IgD-negative memory B cell (primary cell): Measurements from ENCODE around the gene VPS45. TPM values are rescaled to one million over a fixed set of nuclear protein-coding genes. Genes with fewer than 3 reads are reported as not detected.
"Not testable (repeated sequence)": the region's sequence is repeated elsewhere in the genome, so short reads cannot be mapped to it uniquely, and the experiment has no call there.

ENCODE experiments used
- H3K27ac Mint-ChIP-seq, 3 donors: one replicate each; pipeline ENCODE4 v1.8.0; 2020 to 2022; ENCODE audit warnings: mild to moderate bottlenecking in 3 of 3, mixed read lengths in 3 of 3, moderate library complexity in 1 of 3
- H3K27me3 Mint-ChIP-seq: one replicate; pipeline ENCODE4 v1.8.0; 2021; ENCODE audit warnings: mixed read lengths
- H3K36me3 Mint-ChIP-seq: one replicate; pipeline ENCODE4 v1.8.0; 2020; ENCODE audit warnings: mild to moderate bottlenecking, mixed read lengths
- H3K4me1 Mint-ChIP-seq, 3 donors: one replicate each; pipeline ENCODE4 v1.8.0; 2020 to 2022; ENCODE audit warnings: mixed read lengths in 3 of 3, mild to moderate bottlenecking in 1 of 3
- H3K4me3 Mint-ChIP-seq, 4 donors: one replicate each; pipeline ENCODE4 v1.8.0; 2020 to 2022; ENCODE audit warnings: mild to moderate bottlenecking in 4 of 4, mixed read lengths in 4 of 4, moderate library complexity in 3 of 4
- H3K9me3 Mint-ChIP-seq, 3 donors: one replicate each; pipeline ENCODE4 v1.8.0; 2020 to 2021; ENCODE audit warnings: mixed read lengths in 3 of 3, mild to moderate bottlenecking in 1 of 3
- polyA plus RNA-seq: library from polyadenylated mRNA; unstranded; fragments of 300-500 nt; fragmentation: Illumina TruSeq; gene quantifications from one replicate; pipeline ENCODE4 v1.2.3, GENCODE V29; 2021

The VPS45 gene, protein sequence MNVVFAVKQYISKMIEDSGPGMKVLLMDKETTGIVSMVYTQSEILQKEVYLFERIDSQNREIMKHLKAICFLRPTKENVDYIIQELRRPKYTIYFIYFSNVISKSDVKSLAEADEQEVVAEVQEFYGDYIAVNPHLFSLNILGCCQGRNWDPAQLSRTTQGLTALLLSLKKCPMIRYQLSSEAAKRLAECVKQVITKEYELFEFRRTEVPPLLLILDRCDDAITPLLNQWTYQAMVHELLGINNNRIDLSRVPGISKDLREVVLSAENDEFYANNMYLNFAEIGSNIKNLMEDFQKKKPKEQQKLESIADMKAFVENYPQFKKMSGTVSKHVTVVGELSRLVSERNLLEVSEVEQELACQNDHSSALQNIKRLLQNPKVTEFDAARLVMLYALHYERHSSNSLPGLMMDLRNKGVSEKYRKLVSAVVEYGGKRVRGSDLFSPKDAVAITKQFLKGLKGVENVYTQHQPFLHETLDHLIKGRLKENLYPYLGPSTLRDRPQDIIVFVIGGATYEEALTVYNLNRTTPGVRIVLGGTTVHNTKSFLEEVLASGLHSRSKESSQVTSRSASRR
- polyA plus RNA-seq: 17.0 TPM

DNA sequence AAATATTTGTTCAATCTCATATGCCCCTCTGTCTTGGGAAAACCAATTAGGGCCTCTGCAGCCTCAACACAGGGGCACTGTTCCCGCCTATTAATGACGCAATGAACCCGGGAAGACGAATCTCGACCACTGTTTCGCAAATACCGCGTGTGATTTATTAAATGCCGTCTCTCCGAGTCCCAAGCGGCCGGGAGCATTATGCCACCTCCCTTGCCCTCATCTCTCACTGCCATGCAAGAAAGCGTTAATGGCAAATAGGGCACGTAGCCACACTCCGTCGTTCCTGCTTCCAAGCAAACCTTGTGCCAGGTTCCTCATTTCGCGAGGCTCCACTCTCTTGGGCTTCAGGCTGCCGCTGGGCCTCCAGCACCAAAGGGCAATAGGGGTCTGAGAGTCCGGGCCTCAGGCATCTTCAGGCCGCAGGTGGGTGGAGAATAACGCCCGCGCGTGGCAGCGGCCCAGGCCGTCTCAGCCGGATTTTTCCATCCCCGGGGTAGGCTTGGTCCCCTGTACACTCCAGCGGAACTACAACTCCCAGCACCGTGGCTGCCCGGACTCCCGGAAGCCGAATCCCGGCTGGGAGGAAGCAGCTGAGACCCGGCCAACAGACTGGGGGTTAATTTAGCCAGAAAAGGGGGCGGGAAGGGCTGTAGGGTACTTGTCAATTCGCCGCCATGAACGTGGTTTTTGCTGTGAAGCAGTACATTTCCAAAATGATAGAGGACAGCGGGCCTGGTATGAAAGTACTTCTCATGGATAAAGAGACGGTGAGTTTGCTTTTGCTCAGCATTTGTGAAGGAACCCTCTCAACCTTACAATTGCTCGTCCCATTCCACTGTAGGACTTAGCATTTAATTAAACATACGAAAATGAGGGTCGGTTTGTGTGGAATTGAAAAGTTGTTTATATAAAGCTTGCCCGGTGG, at the start of gene VPS45:
Gene VPS45, plus strand, starts transcription at position 593 of the 925 bp plus-strand sequence. Its CDS starts 82 bp downstream, at position 675.
- Mint-ChIP-seq H3K36me3 (peaks cover 4% of the 10 kb centered on the region), H3K27me3 (no peaks in the 10 kb centered on the region), H3K27ac (peak within 1 kb of the TSS; percentile 84 to 96 (median 89)), H3K4me1 (peaks cover 8 to 28% (median 24%) of the 10 kb centered on the region in 3 donors), H3K9me3 (no peaks in the 10 kb centered on the region), H3K4me3 (peak within 1 kb of the TSS; percentile 92 to 99 (median 96))

DNA sequence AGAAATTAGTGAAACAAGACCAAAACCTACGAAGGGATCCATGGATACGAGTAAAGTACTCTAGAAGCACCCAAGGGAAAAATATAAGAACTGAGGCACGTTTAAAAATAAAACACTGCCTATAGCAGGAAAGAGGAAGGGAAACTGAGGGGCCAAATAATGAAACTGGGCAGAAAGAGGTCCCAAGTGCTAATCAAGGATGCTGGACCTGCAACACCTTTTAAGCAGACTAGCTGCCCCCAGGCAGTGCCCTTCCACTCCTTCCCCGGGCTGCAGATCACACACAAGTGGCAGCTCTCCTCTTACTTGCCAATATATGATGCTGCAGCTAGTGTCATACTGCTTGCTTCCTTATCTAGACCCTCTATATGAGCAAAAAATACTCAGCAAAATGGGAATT, 49.4 kb upstream of the VPS45 start:
- H3K36me3 Mint-ChIP-seq: no peaks in the 10 kb centered on the region
- no peaks in the 10 kb centered on the region for H3K27me3 Mint-ChIP-seq
- peaks cover 4 to 8% (median 7%) of the 10 kb centered on the region in 3 donors for H3K4me1 Mint-ChIP-seq
- H3K4me3 Mint-ChIP-seq: no peak overlapping the region
- H3K9me3 Mint-ChIP-seq: no peaks in the 10 kb centered on the region
- no peak overlapping the region for H3K27ac Mint-ChIP-seq

DNA sequence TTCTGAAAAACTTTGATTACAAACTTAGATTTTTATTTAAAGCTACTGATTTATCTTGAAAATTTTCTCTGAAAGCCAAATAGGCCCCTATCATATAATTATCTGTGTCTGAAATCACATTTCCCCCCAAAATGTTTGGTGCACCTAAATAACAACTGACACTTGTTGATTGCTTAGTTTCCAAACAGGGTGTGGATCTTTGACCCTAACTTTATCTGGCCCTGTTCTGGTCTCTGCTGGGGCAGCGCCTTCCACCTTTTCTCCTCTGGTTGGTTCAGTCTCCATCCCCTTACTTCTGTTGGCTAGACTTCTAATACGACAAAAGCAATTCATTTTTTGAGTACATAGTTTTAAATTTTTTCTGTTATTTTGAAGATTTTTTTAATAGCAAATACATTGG, 46.9 kb upstream of the VPS45 start:
- no peak overlapping the region for H3K4me3 Mint-ChIP-seq
- no peaks in the 10 kb centered on the region for H3K36me3 Mint-ChIP-seq
- H3K27ac Mint-ChIP-seq: peak overlapping the region in 1 of 3 donors; percentile 8
- peaks cover 4 to 8% (median 7%) of the 10 kb centered on the region in 3 donors for H3K4me1 Mint-ChIP-seq
- H3K9me3 Mint-ChIP-seq: no peaks in the 10 kb centered on the region
- H3K27me3 Mint-ChIP-seq: peaks cover 1% of the 10 kb centered on the region

DNA sequence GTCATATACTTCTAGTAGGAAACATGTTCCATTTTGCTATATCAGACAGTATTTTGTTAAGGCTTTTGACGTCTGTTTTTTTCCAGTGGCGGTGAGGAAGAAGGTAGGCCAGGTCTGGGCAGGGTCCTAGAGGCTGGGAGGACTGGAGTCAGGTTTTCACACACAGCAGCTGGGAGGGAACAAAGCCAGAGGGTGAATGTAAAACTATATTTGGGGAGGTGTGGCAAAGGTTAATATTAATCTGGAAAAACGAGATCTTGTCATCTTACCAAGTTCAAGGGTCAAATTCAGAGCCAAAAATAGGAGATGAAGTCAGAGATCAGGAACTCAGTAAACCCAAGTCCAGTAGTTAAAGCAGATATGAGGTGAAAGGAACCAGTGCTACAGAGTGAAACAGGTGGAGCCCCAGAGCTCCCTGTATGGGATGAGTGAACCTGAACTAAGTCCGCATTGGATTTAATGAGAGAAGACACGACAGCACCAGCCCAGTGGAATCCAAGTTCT, 46.3 kb upstream of the VPS45 start:
- Mint-ChIP-seq H3K36me3 (no peaks in the 10 kb centered on the region), H3K4me1 (peaks cover 4 to 8% (median 7%) of the 10 kb centered on the region in 3 donors), H3K27ac (peak overlapping the region in 2 of 3 donors; percentile 8 to 32), H3K27me3 (peaks cover 1% of the 10 kb centered on the region), H3K4me3 (no peak overlapping the region), H3K9me3 (no peaks in the 10 kb centered on the region)

DNA sequence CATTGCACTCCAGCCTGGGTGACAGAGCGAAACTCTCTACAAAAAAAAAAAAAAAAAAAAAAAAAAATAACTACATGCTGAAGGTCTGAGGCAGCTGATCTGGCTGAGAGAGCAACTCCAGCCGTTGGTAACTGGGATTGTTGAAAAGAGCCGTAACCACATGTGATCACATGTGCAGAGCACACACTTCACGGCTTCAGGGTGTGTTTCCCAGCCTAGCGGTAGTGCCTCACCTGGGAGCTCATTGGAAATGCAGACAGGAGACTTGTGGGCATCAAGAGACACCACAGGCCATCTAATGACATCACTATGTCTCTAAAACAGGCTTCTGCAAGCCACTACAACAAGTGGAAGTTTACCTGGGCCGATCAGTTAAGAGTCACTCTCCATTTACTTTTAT, 45.2 kb upstream of the VPS45 start:
- peaks cover 4 to 8% (median 7%) of the 10 kb centered on the region in 3 donors for H3K4me1 Mint-ChIP-seq
- no peak overlapping the region for H3K27ac Mint-ChIP-seq
- no peaks in the 10 kb centered on the region for H3K36me3 Mint-ChIP-seq
- peaks cover 1% of the 10 kb centered on the region for H3K27me3 Mint-ChIP-seq
- H3K4me3 Mint-ChIP-seq: no peak overlapping the region
- H3K9me3 Mint-ChIP-seq: no peaks in the 10 kb centered on the region

DNA sequence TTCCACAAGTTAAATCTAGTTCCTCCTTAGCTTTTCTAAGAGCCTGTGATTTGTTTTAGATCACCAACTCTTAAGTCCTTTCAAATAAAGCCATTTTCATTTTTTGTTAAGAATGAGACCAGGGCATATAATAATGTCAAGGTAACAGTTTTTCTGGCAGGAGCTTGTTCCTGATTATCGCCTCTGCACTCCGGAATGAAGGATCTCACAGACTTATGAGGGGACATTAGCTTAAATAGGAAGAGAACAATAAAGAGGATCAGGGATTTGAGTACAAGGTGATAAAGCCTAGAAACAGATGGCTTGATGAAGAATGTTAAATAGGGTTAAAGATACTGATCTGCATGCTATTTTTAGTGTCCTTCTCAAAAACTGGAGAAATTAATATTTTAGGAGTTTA, 43.4 kb upstream of the VPS45 start:
- no peak overlapping the region for H3K27ac Mint-ChIP-seq
- H3K36me3 Mint-ChIP-seq: no peaks in the 10 kb centered on the region
- H3K27me3 Mint-ChIP-seq: peaks cover 1% of the 10 kb centered on the region
- no peak overlapping the region for H3K4me3 Mint-ChIP-seq
- H3K4me1 Mint-ChIP-seq: no peaks in the 10 kb centered on the region
- H3K9me3 Mint-ChIP-seq: no peaks in the 10 kb centered on the region

DNA sequence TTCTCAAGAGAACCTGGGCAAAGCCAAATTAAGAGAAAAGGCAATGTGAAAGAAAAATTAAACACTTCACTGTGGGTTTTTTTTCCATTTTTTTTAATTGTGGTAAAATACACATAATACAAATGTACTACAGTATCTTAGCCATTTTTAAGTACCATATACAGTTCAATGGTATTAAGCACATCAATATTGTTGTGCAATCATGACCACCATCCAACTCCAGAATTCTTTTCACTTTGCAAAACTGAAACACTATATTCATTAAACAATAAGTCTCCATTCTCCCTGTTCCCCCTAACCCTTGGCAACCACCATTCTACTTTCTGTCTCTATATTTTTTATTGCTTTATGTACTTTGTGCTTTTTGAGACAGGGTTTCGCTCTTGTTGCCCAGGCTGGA, 39.3 kb upstream of the VPS45 start:
- Mint-ChIP-seq H3K4me1 (no peaks in the 10 kb centered on the region), H3K27me3 (peaks cover 1% of the 10 kb centered on the region), H3K9me3 (no peaks in the 10 kb centered on the region), H3K36me3 (peaks cover 2% of the 10 kb centered on the region), H3K27ac (no peak overlapping the region), H3K4me3 (no peak overlapping the region)

DNA sequence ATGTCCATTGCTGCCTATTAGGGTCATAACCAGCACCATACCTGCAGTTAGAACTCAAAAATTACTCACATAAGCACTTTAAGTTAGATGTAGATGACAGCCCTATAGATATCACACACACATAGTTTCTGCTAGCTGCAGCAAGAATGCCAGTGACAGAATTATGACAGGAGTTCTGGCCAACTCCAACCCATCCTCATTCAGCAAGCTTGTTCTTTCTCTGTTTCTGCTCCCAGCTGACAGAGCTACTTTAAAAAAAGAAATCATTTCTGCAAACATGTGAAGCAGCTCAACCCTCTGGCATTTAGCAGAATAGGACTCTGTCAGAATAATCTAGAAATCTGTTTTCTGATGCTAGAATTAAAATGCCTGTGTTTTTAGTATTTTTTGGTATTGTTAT, 33.2 kb upstream of the VPS45 start:
- Mint-ChIP-seq H3K9me3 (no peaks in the 10 kb centered on the region), H3K27ac (no peak overlapping the region), H3K36me3 (peaks cover 2% of the 10 kb centered on the region), H3K4me3 (no peak overlapping the region), H3K4me1 (no peaks in the 10 kb centered on the region), H3K27me3 (no peaks in the 10 kb centered on the region)

DNA sequence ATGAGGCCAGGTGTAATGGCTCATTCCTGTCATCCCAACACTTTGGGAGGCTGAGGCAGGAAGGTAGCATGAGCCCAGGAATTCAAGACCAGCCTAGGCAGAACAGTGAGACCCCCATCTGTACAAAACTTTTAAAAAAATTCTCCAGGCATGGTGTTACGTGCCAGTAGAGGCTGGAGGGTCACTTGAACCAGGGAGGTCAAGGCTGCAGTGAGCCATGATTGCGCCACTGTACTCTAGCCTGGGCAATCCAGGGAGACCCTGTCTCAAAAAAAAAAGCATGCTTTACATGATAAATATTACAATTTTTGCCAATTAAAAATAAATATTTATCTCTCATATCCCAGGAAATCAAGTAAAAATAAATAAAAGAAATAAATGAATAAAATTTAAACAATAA, 17.6 kb upstream of the VPS45 start:
- Mint-ChIP-seq H3K4me1 (peaks cover 11 to 15% (median 12%) of the 10 kb centered on the region in 3 donors), H3K9me3 (no peaks in the 10 kb centered on the region), H3K27me3 (peaks cover 2% of the 10 kb centered on the region), H3K4me3 (no peak overlapping the region), H3K27ac (no peak overlapping the region), H3K36me3 (peaks cover 8% of the 10 kb centered on the region)

DNA sequence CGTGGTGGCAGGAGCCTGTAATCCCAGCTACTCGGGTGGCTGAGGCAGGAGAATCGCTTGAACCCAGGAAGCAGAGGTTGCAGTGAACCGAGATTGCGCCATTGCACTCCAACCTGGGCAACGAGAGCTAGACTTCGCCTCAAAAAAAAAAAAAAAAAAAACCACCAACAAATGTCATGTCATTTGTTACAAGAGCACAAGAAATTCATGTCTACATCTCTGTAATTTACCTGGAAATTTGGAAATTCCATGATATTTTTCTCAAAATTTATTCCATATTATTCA, 16.5 kb upstream of the VPS45 start:
- H3K4me3 Mint-ChIP-seq: no peak overlapping the region
- H3K27me3 Mint-ChIP-seq: peaks cover 2% of the 10 kb centered on the region

DNA sequence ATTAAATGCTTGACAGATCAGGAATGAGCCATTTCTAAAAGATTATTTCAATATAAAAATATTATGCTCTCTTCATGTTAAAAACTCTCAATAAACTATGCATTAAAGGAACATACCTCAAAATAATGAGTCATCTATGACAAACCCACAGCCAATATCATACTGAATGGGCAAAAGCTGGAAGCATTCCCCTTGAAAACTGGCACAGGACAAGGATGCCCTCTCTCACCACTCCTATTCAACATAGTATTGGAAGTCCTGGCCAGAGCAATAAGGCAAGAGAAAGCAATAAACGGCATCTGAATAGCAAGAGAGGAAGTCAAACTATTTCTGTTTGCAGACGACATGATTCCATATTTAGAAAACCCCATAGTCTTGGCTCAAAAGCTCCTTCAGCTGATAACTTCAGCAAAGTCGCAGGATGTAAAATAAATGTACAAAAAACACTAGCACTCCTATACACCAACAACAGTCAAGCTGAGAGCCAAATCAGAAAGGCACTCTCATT, 15.6 kb upstream of the VPS45 start:
- H3K9me3 Mint-ChIP-seq, H3K27ac Mint-ChIP-seq, H3K36me3 Mint-ChIP-seq, H3K27me3 Mint-ChIP-seq: not testable (repeated sequence)
- Mint-ChIP-seq H3K4me3 (peak overlapping the region in 1 of 4 donors; percentile 18), H3K4me1 (peaks cover 11 to 15% (median 12%) of the 10 kb centered on the region in 3 donors)

More for the DNA sequence above, 16.5 kb upstream of the VPS45 start:
- peaks cover 11 to 15% (median 12%) of the 10 kb centered on the region in 3 donors for H3K4me1 Mint-ChIP-seq
- H3K9me3 Mint-ChIP-seq: no peaks in the 10 kb centered on the region
- peaks cover 8% of the 10 kb centered on the region for H3K36me3 Mint-ChIP-seq
- H3K27ac Mint-ChIP-seq: no peak overlapping the region

DNA sequence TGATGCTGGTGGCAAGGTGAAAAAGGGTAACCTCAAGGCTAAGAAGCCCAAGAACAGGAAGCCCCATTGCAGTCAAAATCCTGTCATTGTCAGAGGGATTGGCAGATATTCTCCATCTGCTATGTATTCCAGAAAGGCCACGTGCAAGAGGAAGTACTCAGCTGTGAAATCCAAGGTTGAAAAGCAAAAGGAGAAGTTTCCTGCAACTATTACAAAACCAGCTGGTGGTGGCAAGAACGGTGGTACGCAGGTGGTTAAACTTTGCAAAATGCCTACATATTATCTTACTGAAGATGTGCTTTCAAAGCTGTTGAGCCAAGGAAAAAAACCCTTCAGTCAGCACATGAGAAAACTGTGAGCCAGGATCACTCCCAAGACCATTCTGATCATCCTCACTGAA, 13.7 kb upstream of the VPS45 start:
- Mint-ChIP-seq H3K36me3 (peaks cover 2% of the 10 kb centered on the region), H3K9me3 (no peaks in the 10 kb centered on the region), H3K4me1 (peaks cover 11 to 15% (median 12%) of the 10 kb centered on the region in 3 donors), H3K27ac (no peak overlapping the region), H3K4me3 (no peak overlapping the region), H3K27me3 (no peaks in the 10 kb centered on the region)

DNA sequence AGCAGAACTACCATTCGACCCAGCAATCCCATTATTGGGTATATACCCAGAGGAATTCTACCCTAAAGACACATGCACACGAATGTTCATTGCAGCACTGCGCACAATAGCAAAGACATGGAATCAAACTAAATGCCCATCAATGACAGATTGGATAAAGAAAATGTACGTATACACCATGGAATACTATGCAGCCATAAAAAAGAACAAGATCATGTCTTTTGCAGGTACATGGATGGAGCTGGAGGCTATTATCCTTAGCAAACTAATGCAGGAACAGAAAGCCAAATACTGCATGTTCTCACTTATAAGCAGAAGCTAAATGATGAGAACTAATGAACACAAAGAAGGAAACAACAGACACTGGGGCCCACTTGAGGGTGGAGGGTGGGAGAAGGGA, 12.1 kb upstream of the VPS45 start:
- H3K27ac Mint-ChIP-seq, H3K9me3 Mint-ChIP-seq, H3K36me3 Mint-ChIP-seq, H3K27me3 Mint-ChIP-seq, H3K4me3 Mint-ChIP-seq: not testable (repeated sequence)
- H3K4me1 Mint-ChIP-seq: peaks cover 9 to 14% (median 11%) of the 10 kb centered on the region in 3 donors

DNA sequence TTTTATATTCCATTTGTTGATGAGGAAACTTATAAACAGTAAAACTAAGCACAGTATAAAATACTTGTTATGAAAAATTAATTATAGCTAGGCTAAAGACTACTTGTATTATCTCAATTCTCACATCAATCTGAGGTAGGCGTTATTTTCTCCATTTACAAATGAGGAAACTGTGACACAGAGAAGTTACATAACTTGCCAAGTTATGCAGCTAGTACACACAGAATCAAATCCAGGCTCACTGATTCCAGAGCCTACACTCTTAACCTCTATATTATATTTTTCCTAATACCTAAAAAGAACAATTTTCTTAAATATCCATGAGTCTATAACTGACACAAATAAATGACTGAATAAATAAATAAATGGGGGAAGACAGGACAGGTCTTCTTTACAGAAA, 11.2 kb upstream of the VPS45 start:
- Mint-ChIP-seq H3K27me3 (no peaks in the 10 kb centered on the region), H3K4me1 (peaks cover 6 to 12% (median 9%) of the 10 kb centered on the region in 3 donors), H3K9me3 (no peaks in the 10 kb centered on the region), H3K27ac (no peak overlapping the region), H3K36me3 (peaks cover 2% of the 10 kb centered on the region), H3K4me3 (no peak overlapping the region)

DNA sequence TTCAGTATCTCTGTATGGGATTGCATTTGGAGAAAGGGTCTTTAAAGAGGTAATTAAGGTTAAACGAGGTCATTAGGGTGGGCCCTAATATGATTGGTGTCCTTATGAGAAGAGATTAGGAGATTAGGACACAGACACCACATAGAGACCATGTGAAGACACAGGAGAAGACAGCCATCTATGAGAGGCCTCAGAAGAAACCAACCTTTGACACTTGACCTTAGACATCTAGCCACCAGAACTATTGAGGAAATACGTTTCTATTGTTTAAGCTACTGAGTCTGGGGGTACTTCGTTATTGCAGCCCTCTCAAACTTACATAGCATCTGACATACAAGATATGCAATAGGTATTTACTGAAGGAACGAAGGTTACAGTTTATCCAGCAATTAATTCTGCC, 7.3 kb upstream of the VPS45 start:
- H3K27ac Mint-ChIP-seq: no peak overlapping the region

More for the DNA sequence above, 7.3 kb upstream of the VPS45 start:
- no peaks in the 10 kb centered on the region for H3K9me3 Mint-ChIP-seq
- H3K4me3 Mint-ChIP-seq: no peak overlapping the region
- peaks cover 5% of the 10 kb centered on the region for H3K36me3 Mint-ChIP-seq
- no peaks in the 10 kb centered on the region for H3K4me1 Mint-ChIP-seq
- H3K27me3 Mint-ChIP-seq: no peaks in the 10 kb centered on the region
